Measurements from ENCODE around the gene WFDC6.
A peak's percentile ranks its signal among the peaks of the same experiment; 100 is the strongest.

The WFDC6 gene

DNA sequence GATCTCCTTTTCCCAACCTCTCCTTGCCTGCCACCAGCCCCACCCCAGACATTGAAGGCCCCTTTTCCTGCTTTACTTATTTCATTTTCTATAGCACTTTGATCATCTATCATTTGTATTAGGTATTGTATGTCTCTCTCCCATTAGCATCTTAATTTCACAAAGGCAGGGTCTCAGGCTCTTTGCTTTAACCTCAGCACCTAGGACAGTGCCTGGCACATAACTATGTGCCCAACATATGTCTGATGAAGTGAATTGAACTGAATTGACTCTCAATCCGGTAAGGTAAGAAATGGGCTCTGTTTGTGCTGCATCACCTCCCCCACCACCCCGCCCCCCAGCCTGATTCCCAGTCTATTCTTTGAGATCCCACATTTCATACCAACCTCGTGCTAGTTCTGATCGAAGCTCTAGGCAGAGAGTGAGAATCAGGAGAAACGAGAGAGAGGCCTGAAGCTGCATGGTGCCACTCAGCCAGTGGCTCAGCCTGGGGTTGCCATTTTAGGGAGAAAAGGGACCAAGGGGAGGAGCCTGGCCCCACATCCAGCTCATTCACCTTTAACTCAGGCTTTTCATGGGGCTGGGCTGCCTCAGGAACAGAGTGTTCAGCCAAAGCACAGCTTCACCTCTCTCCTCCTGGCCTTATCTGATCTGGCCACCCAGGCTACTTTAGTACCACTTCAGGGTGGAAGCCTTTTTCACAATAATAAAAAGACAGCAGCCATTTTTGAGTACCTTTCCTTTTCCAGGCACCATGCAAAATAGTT, 24.0 kb downstream of the WFDC6 start, which contains the start of gene SPINT3:
TSS of gene SPINT3 (minus strand) at position 476 of the 767 bp plus-strand sequence. CDS start at position 462, 14 bp downstream.
- no peak for DNase-seq

DNA sequence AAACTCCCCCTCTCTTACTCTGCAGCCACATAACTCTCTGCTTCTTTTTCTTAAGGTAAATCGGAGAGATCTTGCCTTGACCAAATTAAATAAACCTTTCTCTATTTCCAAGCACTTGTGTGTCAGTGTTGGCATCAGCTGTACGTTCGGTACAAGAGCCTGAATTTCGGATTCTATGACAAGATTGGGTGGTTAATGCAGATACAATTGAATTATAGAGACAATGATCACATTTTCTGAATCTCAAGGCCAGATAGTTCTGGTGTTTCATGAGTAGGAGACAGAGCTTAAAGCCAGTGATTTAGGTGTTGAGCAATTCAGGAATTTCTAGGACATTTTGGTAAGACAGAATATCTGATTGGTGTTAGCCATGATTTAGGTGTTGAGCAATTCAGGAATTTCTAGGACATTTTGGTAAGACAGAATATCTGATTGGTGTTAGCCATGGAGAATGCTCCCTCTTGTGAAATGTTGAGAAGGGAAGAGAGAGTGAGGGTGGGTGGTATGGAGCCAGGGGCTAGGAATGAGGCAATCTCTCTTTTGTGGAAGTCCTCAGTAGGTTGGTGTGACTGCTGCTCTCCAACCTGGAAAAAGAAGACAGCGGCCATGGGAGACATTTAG, 28.9 kb downstream of the WFDC6 start:
- no peak for DNase-seq

DNA sequence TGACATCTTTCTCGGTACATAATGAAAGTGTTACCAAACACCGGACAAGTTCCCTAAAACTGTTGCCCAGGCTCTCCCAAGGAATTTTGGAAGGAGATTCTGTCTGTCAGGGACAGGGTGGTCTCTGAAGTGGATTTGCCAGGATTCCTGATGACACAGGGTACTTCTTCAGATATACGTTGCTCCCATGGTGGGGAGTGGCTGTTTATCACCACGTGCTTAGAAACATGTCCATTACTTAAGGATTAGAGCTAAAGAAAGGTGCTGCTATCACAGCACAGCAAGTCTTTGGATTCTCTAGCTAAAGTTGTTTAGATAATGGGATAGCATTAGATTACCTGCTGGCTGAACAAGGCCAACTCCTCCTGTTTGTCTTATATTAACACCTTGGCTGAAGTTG, 30.2 kb downstream of the WFDC6 start:
- no peak for DNase-seq

DNA sequence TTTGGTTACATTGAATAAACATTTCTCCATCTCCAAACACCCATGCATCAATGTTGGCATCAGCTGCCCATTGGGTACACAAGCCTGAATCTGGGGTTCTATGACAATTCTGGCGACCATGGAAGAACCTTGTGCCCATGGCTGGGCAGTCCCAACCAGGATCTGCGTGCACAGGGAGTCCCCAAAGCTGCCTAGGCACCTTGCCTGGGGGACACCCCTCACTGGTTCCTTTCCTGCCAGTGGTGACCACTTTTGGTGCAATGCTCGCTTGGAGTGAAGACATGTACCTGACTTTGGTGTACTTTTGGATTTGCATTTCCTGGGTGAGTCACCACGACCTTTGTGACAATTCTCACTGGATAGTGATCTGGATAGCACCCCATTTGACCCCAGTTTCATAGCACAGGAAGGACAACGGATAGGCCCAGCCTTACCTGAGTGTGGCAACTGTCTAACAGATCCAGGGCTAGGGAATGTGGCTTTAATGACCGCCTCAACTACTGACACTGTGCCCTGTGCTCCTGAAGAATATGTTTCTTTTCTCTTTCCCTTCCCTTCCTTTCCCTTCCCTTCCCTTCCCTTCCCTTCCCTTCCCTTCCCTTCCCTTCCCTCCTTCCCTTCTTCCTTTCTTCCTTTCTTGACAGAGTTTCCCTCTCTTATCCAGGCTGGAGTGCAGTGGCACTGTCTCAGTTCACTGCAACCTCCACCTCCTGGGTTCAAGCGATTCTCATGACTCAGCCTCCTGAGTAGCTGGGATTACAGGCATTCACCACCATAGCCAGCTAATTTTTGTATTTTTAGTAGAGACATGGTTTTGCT, 31.0 kb downstream of the WFDC6 start:
- DNase-seq = no peak

DNA sequence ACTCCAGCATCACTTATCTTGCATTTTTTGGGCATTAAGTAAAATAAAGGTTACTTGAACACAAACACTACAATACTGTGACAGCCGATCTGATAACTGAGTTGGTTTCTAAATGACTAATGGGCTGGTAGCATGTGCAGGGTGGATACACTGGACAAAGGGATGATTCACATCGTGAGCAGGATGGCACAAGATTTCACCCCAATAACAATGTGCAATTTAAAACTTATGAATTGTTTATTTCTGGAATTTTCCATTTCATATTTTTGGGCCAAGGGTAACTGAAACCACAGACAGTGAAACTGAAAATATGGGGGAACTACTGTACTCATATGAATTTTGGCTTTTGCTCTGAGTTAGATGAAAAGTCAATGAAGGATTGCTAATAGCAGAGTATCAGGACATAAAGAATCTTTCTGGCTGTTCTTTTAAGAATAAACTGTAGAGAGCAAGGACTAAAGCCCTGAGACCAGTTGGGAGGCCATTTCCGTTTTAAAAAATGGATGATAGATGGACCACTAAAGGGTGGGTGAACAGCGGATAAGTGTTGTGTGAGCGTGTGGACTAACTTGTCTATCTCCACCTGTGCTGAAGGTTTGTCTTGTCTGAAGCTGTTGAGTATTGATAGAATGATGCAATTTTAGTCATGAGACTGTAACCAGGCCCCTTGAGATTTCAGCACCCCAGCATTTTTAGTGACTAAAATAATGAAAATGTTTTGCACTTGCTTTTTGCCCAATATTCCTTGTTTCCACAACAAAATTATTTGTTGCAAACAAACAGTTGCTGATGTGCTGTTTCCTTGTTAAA, 32.1 kb downstream of the WFDC6 start:
- DNase-seq = no peak

DNA sequence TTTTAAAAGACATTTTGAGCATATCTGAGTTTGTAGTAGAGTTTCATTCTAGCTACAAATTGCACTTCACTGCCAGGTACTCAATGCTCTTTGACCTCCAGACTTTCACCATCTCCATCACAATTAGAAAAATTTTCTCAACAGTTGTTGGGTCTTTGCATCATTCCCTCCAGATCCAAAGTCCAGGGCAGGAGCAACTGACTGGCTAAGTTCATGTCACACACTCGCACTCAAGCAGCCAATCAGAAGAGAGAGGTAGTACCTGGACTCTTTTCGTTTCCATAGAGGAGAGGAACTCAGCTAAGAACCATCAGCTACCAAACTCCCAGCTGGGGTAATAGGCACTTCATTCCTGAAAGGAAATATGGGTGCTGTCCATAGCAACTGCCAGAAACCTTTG, 32.9 kb downstream of the WFDC6 start:
- no peak for DNase-seq

DNA sequence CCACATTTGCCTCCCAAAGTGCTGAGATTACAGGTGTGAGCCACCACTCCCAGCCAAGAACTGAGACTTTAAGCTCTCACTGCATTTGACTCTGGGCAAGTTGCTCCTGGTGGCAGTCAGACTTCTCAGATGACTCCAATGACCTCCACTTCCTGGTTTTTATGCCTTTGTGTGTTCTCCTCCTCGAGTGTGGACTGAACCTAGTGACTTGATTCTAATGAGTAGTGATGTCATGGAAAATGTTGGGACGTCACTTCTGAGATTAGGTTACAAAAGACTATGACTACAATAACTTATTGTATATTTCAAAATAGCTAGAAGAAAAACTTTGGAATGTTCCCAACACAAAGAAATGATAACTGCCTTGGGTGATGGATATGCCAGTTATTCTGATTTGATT, 35.9 kb downstream of the WFDC6 start:
- DNase-seq = no peak

DNA sequence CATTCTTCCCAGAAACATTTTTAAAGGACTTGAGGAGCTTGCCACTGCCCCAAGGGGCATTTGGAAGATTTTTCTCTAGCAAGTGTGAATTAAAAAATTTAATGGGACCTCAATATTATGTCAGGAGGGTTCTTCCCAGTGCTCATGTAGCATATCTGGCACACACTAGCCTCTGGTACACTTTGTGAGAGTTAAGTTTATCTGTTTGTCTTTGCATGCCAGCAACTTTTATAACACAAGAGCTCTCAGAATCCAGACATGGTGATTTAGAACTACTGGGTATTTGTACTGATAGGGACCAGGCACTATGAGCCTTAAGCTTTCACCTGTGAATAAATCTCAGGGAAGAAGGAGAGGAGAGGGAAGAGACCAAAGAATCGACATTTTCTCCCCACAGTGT, 36.7 kb downstream of the WFDC6 start:
- no peak for DNase-seq

DNA sequence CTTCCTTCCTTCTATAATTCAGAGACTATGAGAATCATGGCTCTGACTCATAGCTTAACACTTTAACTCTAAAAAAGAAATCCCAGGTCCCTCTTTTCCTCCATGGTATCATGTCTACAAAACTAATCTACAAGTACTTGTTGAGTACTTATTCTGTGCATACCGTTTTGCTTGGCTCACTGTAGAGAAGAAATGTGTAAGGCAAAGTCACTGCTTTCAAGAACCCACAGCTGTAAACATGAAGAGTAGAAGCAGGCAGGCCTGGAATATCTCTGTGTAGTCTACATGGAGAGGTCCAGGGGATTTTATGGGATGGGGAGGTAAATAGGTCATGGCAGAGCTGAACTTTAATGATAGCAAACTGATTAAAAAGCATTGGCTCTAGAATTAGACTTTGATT, 37.7 kb downstream of the WFDC6 start:
- no peak for DNase-seq

DNA sequence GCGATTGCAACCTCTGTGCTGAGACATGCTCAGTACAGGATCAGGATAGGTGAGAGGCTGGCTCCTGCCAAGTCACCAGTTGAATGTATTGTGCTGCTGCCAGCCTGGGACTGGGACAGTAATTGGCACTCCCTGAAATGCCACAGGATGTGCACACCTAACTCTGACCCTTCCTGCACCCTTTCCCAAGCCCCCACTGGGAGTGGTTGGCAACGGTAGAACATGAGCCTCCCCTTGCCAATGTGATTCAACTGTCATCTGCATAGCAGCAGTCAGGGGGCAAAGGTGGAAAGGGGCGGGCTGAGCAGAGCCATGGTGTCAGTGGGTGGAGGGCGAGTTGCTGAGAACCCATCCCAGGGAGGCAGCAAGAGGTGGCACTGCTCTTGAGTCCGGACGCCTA, 39.3 kb downstream of the WFDC6 start:
- no peak for DNase-seq

DNA sequence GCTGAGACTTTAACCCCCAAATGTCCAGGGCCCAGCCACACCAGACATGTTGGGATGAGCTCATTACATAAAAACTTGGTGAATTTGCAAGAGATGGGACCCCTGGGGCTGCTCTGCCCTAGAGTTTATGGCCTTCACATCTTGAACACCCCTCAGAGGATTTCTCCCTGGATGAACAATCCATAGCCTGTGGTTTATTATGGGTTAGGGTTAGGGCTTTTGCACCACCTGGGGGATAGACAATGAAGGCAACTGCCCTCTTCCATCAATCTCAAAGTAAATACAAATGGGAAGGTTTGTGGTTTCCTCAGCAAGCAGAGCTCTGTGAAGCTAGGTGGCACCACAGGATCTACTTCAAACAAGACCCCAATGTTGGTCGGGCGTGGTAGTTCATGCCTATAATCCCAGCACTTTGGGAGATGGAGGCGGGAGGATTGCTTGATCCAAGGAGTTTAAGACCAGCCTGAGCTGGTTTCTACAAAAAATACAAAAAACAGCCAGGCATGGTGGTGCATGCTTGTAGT, 41.2 kb downstream of the WFDC6 start:
- DNase-seq = no peak

DNA sequence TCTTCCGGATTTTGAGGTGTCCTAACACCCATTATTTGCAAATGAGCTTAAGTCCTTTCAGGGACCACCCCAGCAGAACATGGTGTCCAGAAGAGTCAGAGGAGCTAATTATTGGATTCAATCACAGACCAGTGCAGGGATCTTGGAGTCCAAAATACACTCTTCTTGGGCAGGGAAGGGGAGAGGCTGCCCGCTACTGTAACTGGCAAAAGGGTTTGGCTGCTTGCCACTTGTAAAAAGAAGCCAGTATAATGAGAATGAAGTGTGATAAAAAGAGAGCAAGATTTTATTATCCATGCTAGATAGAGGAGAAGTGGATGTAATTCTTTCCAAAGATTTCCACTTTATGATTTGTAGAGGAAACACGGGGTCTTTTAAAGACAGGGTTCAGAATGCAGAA, 43.1 kb downstream of the WFDC6 start:
- no peak for DNase-seq

DNA sequence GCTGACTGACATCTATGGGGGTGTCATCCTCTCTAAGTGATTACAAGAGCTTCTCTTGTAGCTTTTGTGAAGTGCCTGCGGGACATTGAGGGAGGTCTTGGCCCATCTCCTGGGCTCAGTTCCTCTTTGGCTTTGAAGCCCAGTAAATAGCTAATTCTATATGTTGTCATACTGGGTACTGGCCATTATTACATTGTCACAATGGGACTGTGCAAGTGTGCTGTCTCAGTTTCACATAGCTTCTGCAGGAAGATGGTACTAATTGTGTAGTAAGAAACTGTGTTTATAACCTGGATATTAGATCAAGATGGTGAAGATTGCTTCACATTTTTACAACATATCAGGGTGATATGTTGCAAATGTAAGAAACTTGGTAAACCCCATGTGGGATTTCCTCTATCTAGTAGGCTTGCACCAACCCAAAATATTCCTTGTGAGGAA, 43.8 kb downstream of the WFDC6 start:
- no peak for DNase-seq

DNA sequence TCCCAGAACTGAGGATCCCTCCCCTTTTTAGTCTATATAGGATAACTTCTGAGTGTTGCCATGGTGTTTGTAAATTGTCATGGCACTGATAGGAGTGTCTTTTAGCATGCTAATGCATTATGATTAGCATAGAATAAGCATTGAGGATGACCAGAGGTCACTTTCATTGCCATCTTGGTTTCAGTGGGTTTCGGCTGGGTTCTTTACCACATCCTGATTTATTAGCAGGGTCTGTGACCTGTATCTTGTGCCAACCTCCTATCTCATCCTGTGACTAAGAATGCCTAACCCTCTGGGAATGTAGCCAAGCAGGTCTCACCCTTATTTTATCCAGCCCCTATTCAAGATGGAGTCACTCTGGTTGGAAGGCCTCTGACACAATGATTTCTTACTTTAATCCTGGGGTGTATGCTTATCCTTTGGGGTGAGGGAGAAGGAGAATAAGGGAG, 50.2 kb downstream of the WFDC6 start:
- no peak for DNase-seq

DNA sequence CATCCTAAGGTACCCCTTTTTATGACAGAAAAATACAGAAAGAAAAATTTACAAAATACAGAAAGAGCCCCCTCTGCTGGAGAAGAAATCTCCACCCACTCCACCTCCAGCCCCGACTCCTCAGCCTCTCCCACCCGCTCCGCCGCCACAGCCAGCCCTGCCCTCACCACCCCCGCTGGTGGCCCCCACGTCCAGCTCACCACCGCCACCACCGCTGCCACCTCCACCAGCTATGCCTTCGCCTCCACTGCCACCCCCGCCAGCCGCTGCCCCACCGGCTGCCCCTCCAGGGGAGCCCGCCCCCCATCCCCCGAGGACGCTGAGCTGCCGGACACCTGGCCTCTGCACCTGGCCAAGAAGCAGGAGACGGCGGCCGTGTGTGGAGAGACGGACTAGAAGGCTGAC, 52.0 kb downstream of the WFDC6 start:
- DNase-seq = peak; percentile 10

DNA sequence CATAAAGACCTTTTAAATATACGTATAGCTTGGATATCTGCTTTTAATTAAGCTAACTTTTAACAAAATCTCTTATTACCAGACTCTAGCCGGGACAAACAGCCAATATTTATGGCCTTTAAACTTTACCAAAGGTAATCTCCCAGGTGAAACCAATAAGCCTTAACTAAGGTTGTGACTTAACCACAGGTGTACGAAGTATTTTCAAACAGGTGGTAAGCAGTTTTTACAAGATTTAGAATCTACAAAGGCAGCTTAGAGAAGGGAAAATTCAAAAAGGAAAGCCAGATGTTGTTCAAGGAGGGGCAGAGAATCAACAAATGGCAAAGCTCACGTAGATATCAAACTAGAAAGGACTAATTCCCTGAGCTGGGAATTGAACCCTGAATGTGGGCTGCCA, 53.9 kb downstream of the WFDC6 start:
- DNase-seq = no peak

DNA sequence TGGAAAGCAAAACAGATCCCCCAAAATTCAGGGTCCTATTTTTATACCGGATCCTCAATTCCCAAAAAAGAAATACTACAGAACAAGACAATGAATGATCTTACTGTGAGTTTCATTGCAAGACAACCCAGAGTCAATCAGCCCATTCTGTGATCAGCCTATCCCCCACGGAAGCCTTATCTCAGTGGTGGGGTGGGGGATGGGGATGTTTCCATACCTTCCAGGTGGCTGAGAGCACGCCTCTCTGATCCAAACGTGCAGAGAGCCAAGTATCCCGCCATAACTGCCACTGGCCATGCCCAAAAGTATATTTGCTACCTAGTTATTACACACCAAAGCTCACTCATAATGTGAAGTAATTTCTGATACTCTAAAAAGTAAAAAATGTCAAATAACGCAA, 54.6 kb downstream of the WFDC6 start:
- DNase-seq = no peak
